ENCODE data around the gene COQ6.

DNA sequence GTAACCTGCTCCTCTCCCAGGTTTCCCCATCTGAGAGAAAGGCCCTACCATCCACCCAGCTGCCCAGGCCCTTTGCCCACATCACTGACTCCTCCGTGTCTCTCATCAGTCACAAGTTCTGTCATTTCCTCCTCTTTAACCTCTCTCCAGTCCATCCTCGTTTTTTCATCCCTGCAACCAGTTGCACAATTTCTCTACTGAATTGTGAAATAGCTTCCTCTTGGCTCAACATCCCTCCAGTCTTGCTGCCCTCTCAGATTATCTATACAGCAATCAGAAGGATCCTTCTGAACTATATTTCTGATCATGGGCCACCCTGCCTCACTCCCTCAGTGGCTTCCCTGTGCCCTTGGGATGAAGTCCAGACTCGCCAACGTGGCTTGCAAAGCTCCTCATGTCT, 7.0 kb upstream of the COQ6 start:
- TF ChIP-seq POLR2A (IDR thresholded peaks at IDR 0.05) (no peak), POLR2AphosphoS5 (IDR thresholded peaks at IDR 0.05) (peak; percentile 65)
- TF ChIP-seq, protein P1, sequence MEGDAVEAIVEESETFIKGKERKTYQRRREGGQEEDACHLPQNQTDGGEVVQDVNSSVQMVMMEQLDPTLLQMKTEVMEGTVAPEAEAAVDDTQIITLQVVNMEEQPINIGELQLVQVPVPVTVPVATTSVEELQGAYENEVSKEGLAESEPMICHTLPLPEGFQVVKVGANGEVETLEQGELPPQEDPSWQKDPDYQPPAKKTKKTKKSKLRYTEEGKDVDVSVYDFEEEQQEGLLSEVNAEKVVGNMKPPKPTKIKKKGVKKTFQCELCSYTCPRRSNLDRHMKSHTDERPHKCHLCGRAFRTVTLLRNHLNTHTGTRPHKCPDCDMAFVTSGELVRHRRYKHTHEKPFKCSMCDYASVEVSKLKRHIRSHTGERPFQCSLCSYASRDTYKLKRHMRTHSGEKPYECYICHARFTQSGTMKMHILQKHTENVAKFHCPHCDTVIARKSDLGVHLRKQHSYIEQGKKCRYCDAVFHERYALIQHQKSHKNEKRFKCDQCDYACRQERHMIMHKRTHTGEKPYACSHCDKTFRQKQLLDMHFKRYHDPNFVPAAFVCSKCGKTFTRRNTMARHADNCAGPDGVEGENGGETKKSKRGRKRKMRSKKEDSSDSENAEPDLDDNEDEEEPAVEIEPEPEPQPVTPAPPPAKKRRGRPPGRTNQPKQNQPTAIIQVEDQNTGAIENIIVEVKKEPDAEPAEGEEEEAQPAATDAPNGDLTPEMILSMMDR (IDR thresholded peaks at IDR 0.05) = no peak

All from prostate gland (tissue), 2 donors.